Progenitor cell of endocrine pancreas (in vitro differentiated cells): ENCODE results near the gene LRRC8B. TPM values are rescaled to one million over a fixed set of nuclear protein-coding genes. Genes with fewer than 3 reads are reported as not detected.

ENCODE experiments used
- DNase-seq: peaks from one replicate; pipeline ENCODE4 v3.0.0; 2021; ENCODE audit warnings: low spot score; ENCODE audit not compliant: unreplicated experiment
- H3K27ac Mint-ChIP-seq: 2 replicates; pipeline ENCODE4 v1.8.0; 2021; ENCODE audit warnings: mild to moderate bottlenecking, moderate library complexity, mixed read lengths
- H3K27me3 Mint-ChIP-seq: 2 replicates; pipeline ENCODE4 v1.8.0; 2021; ENCODE audit warnings: mixed read lengths
- H3K36me3 Mint-ChIP-seq: 2 replicates; pipeline ENCODE4 v1.8.0; 2022; ENCODE audit warnings: mixed read lengths; ENCODE audit not compliant: insufficient read depth
- H3K4me1 Mint-ChIP-seq: 2 replicates; pipeline ENCODE4 v1.8.0; 2021; ENCODE audit warnings: low read depth, mixed read lengths
- H3K4me3 Mint-ChIP-seq: 2 replicates; pipeline ENCODE4 v1.8.0; 2021; ENCODE audit warnings: low read depth, mild to moderate bottlenecking, moderate library complexity, mixed read lengths
- H3K9me3 Mint-ChIP-seq: 2 replicates; pipeline ENCODE4 v1.8.0; 2021; ENCODE audit warnings: low read depth, mixed read lengths
- CTCF ChIP-seq: fragments of 200-600 bp; sonication (generic); IDR thresholded peaks from one replicate; pipeline ENCODE4 v1.5.0; 2021; ENCODE audit warnings: antibody characterized with exemption, mild to moderate bottlenecking; ENCODE audit not compliant: unreplicated experiment
- total RNA-seq: library from RNA; stranded (reverse); gene quantifications from 2 replicates; pipeline ENCODE4 v1.2.1, GENCODE V29; 2021

Gene LRRC8B
- total RNA-seq, 1 donor from 2014 or later = 22.2 TPM

- Mint-ChIP-seq H3K9me3 (no peaks in the 10 kb centered on the region), H3K27ac (no peak overlapping the region), H3K4me3 (no peak overlapping the region), H3K27me3 (no peaks in the 10 kb centered on the region), H3K36me3 (peaks cover 18% of the 10 kb centered on the region), H3K4me1 (peaks cover 12% of the 10 kb centered on the region)
- no peak for TF ChIP-seq CTCF
- no peak for DNase-seq
These were observed 54.5 kb downstream of the LRRC8B start for GRCh38 chr1:89578946-89579684.

GRCh38 chr1:89580036-89580435 is 55.4 kb downstream of the LRRC8B start:
- H3K4me1 Mint-ChIP-seq = peaks cover 12% of the 10 kb centered on the region
- TF ChIP-seq CTCF = no peak
- no peaks in the 10 kb centered on the region for H3K27me3 Mint-ChIP-seq
- no peaks in the 10 kb centered on the region for H3K9me3 Mint-ChIP-seq
- DNase-seq = no peak
- no peak overlapping the region for H3K27ac Mint-ChIP-seq
- H3K36me3 Mint-ChIP-seq = peaks cover 15% of the 10 kb centered on the region
- H3K4me3 Mint-ChIP-seq = no peak overlapping the region

GRCh38 chr1:89581859-89582258 is 57.2 kb downstream of the LRRC8B start:
- Mint-ChIP-seq H3K4me1 (peaks cover 12% of the 10 kb centered on the region), H3K4me3 (no peak overlapping the region), H3K27me3 (no peaks in the 10 kb centered on the region), H3K36me3 (peaks cover 18% of the 10 kb centered on the region), H3K9me3 (no peaks in the 10 kb centered on the region), H3K27ac (no peak overlapping the region)
- TF ChIP-seq CTCF = no peak
- no peak for DNase-seq

- Mint-ChIP-seq H3K4me1 (peaks cover 13% of the 10 kb centered on the region), H3K36me3 (peaks cover 18% of the 10 kb centered on the region), H3K4me3 (no peak overlapping the region), H3K27me3 (no peaks in the 10 kb centered on the region), H3K27ac (no peak overlapping the region), H3K9me3 (no peaks in the 10 kb centered on the region)
- DNase-seq = no peak
- TF ChIP-seq CTCF = no peak
These were observed 57.9 kb downstream of the LRRC8B start for GRCh38 chr1:89582571-89582970.

- no peak for TF ChIP-seq CTCF
- Mint-ChIP-seq H3K27ac (no peak overlapping the region), H3K9me3 (no peaks in the 10 kb centered on the region), H3K36me3 (peaks cover 18% of the 10 kb centered on the region), H3K4me1 (peaks cover 10% of the 10 kb centered on the region), H3K27me3 (no peaks in the 10 kb centered on the region), H3K4me3 (no peak overlapping the region)
- no peak for DNase-seq
These were observed 59.6 kb downstream of the LRRC8B start for GRCh38 chr1:89584211-89584610.
